Measurements from ENCODE around the gene HS6ST2.

GRCh38 chrX:132664273-132664672, 294.2 kb downstream of the HS6ST2 start:
- no peak for TF ChIP-seq CTCF (conservative IDR thresholded peaks at IDR 0.05)
- TF ChIP-seq EZH2 (IDR thresholded peaks at IDR 0.05; ENCODE audit: low read depth), result no peak

Data from PC-9 (cell line).